WTC11 (cell line): Measurements from ENCODE around the gene MAGI2.

Experiments
- CBFB ChIP-seq: sonication (generic); formaldehyde crosslinking; IDR thresholded peaks from 2 replicates; pipeline ENCODE4 v1.8.1; 2022; ENCODE audit warnings: mild to moderate bottlenecking, low read depth, missing genetic modification reagents
- CTCF ChIP-seq: fragments of 200-600 bp; IDR thresholded peaks from 2 replicates; pipeline ENCODE4 v1.8.0; 2022; ENCODE audit warnings: antibody characterized with exemption
- NFYB ChIP-seq: sonication (generic); formaldehyde crosslinking; conservative IDR thresholded peaks from 2 replicates; pipeline ENCODE4 v1.8.0; 2022; ENCODE audit warnings: low read depth, missing genetic modification reagents
- SP1 ChIP-seq: sonication (generic); formaldehyde crosslinking; conservative IDR thresholded peaks from 2 replicates; pipeline ENCODE4 v1.8.1; 2022; ENCODE audit warnings: missing genetic modification reagents
- TEAD4 ChIP-seq: sonication (generic); formaldehyde crosslinking; IDR thresholded peaks from 2 replicates; pipeline ENCODE4 v1.8.0; 2022; ENCODE audit warnings: mild to moderate bottlenecking, missing genetic modification reagents
- ZNF317 ChIP-seq: sonication (generic); formaldehyde crosslinking; IDR thresholded peaks from 2 replicates; pipeline ENCODE4 v1.8.1; 2023; ENCODE audit warnings: low read depth, mild to moderate bottlenecking, moderate library complexity, missing genetic modification reagents, borderline replicate concordance
- TF ChIP-seq, protein P1 (sequence below): sonication (generic); formaldehyde crosslinking; IDR thresholded peaks from 2 replicates; pipeline ENCODE4 v1.8.0; 2023; ENCODE audit warnings: mild to moderate bottlenecking, missing genetic modification reagents

- no peak for TF ChIP-seq TEAD4
- no peak for TF ChIP-seq CTCF
- no peak for TF ChIP-seq ZNF317 (CRISPR knock-in tag)
- TF ChIP-seq NFYB, result no peak
- TF ChIP-seq, protein P1, sequence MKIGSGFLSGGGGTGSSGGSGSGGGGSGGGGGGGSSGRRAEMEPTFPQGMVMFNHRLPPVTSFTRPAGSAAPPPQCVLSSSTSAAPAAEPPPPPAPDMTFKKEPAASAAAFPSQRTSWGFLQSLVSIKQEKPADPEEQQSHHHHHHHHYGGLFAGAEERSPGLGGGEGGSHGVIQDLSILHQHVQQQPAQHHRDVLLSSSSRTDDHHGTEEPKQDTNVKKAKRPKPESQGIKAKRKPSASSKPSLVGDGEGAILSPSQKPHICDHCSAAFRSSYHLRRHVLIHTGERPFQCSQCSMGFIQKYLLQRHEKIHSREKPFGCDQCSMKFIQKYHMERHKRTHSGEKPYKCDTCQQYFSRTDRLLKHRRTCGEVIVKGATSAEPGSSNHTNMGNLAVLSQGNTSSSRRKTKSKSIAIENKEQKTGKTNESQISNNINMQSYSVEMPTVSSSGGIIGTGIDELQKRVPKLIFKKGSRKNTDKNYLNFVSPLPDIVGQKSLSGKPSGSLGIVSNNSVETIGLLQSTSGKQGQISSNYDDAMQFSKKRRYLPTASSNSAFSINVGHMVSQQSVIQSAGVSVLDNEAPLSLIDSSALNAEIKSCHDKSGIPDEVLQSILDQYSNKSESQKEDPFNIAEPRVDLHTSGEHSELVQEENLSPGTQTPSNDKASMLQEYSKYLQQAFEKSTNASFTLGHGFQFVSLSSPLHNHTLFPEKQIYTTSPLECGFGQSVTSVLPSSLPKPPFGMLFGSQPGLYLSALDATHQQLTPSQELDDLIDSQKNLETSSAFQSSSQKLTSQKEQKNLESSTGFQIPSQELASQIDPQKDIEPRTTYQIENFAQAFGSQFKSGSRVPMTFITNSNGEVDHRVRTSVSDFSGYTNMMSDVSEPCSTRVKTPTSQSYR (CRISPR knock-in tag), result no peak
- TF ChIP-seq SP1 (CRISPR knock-in tag), result no peak
- TF ChIP-seq CBFB (CRISPR knock-in tag), result no peak
Observed at GRCh38 chr7:79282882-79283602, 170.4 kb downstream of the MAGI2 start.
